ENCODE results near the gene UGT1A4.

UGT1A4 gene

DNA sequence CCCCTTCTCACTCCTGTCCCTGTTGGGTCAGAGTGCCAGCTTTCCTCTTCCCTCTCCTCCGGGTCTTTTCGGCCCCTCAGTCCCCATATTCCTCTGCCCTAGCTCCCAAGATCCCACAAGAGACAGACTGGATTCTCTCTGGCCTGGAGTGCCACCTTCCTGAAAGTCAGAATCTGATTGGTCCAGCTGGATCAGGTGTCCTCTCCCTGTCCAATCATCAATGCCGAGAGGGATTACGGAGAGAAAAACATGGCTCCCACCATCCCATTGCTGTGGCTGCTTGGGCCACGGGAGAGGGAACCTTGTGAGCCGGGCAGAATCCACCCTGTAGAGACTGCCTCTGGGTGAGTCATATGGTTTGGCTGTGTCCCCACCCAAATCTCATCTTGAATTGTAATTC, 56.9 kb downstream of the UGT1A4 start:
- Histone ChIP-seq H3K27me3 (ENCODE audit: insufficient read depth, low read depth, severe bottlenecking) (no peaks in the 10 kb centered on the region), H3K27ac (no peak overlapping the region), H3K36me3 (no peaks in the 10 kb centered on the region), H3K9me3 (ENCODE audit: severe bottlenecking) (peaks cover 2% of the 10 kb centered on the region), H3K4me3 (ENCODE audit: low read depth, low read length) (no peak overlapping the region)
- DNase-seq, result no peak
- TF ChIP-seq, protein P1, sequence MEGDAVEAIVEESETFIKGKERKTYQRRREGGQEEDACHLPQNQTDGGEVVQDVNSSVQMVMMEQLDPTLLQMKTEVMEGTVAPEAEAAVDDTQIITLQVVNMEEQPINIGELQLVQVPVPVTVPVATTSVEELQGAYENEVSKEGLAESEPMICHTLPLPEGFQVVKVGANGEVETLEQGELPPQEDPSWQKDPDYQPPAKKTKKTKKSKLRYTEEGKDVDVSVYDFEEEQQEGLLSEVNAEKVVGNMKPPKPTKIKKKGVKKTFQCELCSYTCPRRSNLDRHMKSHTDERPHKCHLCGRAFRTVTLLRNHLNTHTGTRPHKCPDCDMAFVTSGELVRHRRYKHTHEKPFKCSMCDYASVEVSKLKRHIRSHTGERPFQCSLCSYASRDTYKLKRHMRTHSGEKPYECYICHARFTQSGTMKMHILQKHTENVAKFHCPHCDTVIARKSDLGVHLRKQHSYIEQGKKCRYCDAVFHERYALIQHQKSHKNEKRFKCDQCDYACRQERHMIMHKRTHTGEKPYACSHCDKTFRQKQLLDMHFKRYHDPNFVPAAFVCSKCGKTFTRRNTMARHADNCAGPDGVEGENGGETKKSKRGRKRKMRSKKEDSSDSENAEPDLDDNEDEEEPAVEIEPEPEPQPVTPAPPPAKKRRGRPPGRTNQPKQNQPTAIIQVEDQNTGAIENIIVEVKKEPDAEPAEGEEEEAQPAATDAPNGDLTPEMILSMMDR (IDR thresholded peaks at IDR 0.05; ENCODE audit: low read depth, low read length), result no peak

DNA sequence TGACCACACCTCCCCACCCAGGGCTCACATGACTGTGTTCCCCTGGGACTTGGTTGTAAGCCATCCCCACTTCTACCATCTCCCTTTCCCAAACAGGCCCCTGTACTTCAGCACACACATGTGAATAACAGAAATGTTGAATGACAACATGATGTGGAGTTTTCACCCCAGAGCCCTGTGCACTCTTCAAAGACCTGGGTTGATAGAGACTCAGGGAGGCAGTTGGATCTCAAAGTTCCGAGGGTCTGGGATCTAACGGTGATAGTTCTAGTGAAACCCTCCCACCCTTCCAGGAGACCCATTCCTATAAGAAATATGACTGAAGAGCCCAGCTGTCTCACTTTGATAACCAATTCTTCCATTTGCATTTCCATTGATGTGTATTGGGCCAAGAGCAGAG, 59.5 kb downstream of the UGT1A4 start, which contains the start of gene MROH2A:
Gene MROH2A (plus strand): TSS at position 301 of the 400 bp plus-strand sequence. CDS start 1,029 bp downstream, outside the sequence.
- no peaks in the 10 kb centered on the region for H3K36me3 ChIP-seq
- DNase-seq, result no peak
- H3K4me3 ChIP-seq (ENCODE audit: low read depth, low read length), result no peak within 1 kb of the TSS
- H3K27me3 ChIP-seq (ENCODE audit: insufficient read depth, low read depth, severe bottlenecking), result no peaks in the 10 kb centered on the region
- TF ChIP-seq, protein P1 (IDR thresholded peaks at IDR 0.05; ENCODE audit: low read depth, low read length), result no peak
- H3K9me3 ChIP-seq (ENCODE audit: severe bottlenecking), result peaks cover 2% of the 10 kb centered on the region
- H3K27ac ChIP-seq, result no peak within 1 kb of the TSS

DNA sequence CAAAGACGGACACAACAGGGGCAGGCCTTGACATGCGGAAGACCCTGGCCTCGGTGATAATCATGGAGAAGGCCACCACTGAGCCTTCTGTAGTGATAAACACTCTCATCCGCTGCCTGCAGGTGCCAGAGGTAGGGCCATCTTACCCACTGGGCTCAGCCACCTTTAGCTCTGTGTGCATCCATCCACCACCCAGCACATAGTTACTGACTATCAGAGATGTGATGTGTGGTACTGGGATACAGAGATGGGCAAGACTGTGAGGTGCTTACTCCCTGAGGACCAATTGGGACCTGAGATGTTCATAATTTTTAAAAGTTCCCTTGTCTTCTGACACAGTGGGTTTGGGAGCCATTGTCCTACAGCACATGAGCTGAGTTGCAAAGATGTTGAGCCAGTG, 61.2 kb downstream of the UGT1A4 start:
- Histone ChIP-seq H3K36me3 (no peaks in the 10 kb centered on the region), H3K4me3 (ENCODE audit: low read depth, low read length) (no peak overlapping the region), H3K27me3 (ENCODE audit: insufficient read depth, low read depth, severe bottlenecking) (no peaks in the 10 kb centered on the region), H3K27ac (no peak overlapping the region), H3K9me3 (ENCODE audit: severe bottlenecking) (peaks cover 2% of the 10 kb centered on the region)
- no peak for DNase-seq
- TF ChIP-seq, protein P1 (IDR thresholded peaks at IDR 0.05; ENCODE audit: low read depth, low read length), result no peak

DNA sequence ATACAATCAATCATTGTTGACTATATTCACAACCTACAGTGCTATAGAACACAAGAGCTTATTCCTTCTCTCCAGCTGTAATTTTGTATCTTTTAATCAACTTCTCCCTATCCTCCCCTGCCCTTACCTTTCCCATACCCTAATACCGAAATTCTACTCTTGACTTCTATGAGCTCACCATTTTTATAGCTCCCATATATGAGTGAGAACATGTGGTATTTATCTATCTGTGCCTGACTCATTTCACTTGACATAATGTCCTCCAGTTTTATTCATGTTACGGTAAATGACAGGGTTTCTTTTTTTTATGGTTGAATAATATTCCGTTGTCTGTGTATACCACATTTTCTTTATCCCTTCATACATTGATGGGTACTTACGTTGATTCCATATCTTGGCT, 62.2 kb downstream of the UGT1A4 start:
- TF ChIP-seq, protein P1 (IDR thresholded peaks at IDR 0.05; ENCODE audit: low read depth, low read length), result no peak
- H3K4me3 ChIP-seq (ENCODE audit: low read depth, low read length), result no peak overlapping the region
- peaks cover 2% of the 10 kb centered on the region for H3K9me3 ChIP-seq (ENCODE audit: severe bottlenecking)
- no peaks in the 10 kb centered on the region for H3K36me3 ChIP-seq
- H3K27me3 ChIP-seq (ENCODE audit: insufficient read depth, low read depth, severe bottlenecking), result no peaks in the 10 kb centered on the region
- DNase-seq, result no peak
- H3K27ac ChIP-seq, result no peak overlapping the region

DNA sequence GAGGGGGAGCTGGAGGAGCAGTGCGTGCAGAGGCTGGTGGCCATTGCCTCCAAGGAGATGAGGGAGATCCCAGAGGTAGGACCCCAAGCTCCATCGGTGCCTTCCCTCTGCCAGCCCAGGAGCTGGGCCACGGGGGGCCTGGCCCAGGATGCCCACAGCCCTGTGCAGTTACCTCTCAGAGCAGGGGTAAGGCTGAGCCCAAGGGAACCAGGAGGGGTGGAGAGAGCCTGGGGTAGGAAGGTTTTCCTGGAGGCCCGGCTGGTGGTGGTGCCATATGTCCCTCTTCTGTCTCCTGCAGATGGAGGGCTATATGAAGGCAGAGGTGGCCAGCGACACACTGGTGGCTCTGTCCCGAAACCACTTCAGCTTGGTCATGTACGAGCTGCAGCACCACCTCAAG, 71.0 kb downstream of the UGT1A4 start:
- TF ChIP-seq, protein P1 (IDR thresholded peaks at IDR 0.05; ENCODE audit: low read depth, low read length), result no peak
- Histone ChIP-seq H3K4me3 (ENCODE audit: low read depth, low read length) (no peak overlapping the region), H3K27me3 (ENCODE audit: insufficient read depth, low read depth, severe bottlenecking) (no peaks in the 10 kb centered on the region), H3K36me3 (no peaks in the 10 kb centered on the region), H3K27ac (no peak overlapping the region), H3K9me3 (ENCODE audit: severe bottlenecking) (no peaks in the 10 kb centered on the region)
- DNase-seq, result no peak

DNA sequence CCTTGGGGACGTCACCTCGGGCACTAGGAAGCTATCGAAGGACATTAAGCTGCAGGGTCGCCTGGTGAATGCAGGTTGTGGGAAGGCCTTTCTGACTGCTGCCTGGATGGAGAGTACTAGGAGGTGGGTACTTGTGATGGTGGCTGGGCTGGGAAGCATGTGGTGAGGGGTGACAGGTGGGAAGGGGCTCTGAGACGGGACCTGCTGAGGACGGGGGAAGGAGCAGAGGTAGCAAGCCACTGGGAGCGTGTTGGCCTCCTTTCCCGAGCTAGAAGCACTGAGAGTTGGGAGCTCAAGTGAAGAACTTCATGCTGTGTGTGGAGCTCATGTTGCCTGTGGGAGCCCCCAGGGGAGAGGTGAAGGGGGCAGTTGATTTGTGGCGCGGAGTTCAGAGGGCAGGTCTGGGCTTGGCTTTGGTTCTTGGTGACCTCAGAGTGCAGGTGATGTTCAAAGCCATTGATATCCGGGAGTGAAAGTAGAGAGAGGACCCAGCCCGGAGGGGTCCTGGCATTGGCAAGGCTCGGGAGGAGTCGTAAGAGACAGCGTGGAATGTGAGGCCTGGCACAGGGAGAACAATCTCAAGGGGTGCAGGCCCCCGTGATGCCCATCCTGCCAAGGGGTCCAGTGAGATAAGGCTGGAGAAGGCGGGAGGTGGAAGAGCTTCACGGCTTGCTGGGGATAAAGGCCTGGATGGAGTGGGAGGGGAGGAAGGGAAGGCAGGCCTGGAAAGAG, 72.8 kb downstream of the UGT1A4 start:
- H3K27me3 ChIP-seq (ENCODE audit: insufficient read depth, low read depth, severe bottlenecking), result no peaks in the 10 kb centered on the region
- no peak overlapping the region for H3K27ac ChIP-seq
- DNase-seq, result no peak
- no peak overlapping the region for H3K4me3 ChIP-seq (ENCODE audit: low read depth, low read length)
- TF ChIP-seq, protein P1 (IDR thresholded peaks at IDR 0.05; ENCODE audit: low read depth, low read length), result no peak
- H3K36me3 ChIP-seq, result no peaks in the 10 kb centered on the region
- H3K9me3 ChIP-seq (ENCODE audit: severe bottlenecking), result no peaks in the 10 kb centered on the region

Data from WERI-Rb-1 (cell line).